HepG2 (cell line): ENCODE measurements around the gene TOMM40L. TPM values are rescaled to one million over a fixed set of nuclear protein-coding genes. Genes with fewer than 3 reads are reported as not detected.

Source experiments
- BRCA1 ChIP-seq: sonication (generic); formaldehyde crosslinking; IDR thresholded peaks from 2 replicates; pipeline ENCODE4 v1.4.0; 2020; ENCODE audit warnings: missing genetic modification reagents
- CC2D1A ChIP-seq: sonication (generic); formaldehyde crosslinking; IDR thresholded peaks from 2 replicates; pipeline ENCODE4 v1.8.1; 2023; ENCODE audit warnings: mild to moderate bottlenecking, missing genetic modification reagents
- EZH2 ChIP-seq: conservative IDR thresholded peaks from 2 replicates; pipeline ENCODE4 v1.6.1; 2012; ENCODE audit warnings: mild to moderate bottlenecking, low read depth, low read length, moderate library complexity
- FOXA3 ChIP-seq: IDR thresholded peaks from 2 replicates; pipeline ENCODE4 v1.6.1; 2016; ENCODE audit warnings: missing genetic modification reagents, missing compliant biosample characterization
- FOXJ3 ChIP-seq: sonication (generic); formaldehyde crosslinking; IDR thresholded peaks from 2 replicates; pipeline ENCODE4 v1.4.0; 2020; ENCODE audit warnings: missing genetic modification reagents, mild to moderate bottlenecking, borderline replicate concordance
- HMGA1 ChIP-seq: sonication (generic); formaldehyde crosslinking; conservative IDR thresholded peaks from 2 replicates; pipeline ENCODE4 v1.4.0; 2020; ENCODE audit warnings: missing genetic modification reagents
- KDM3A ChIP-seq: IDR thresholded peaks from 2 replicates; pipeline ENCODE4 v1.6.1; 2018; ENCODE audit warnings: low read depth, missing compliant biosample characterization
- KMT2B ChIP-seq: IDR thresholded peaks from 2 replicates; pipeline ENCODE4 v1.6.1; 2016; ENCODE audit warnings: missing genetic modification reagents, missing compliant biosample characterization
- MED8 ChIP-seq: sonication (generic); formaldehyde crosslinking; IDR thresholded peaks from 2 replicates; pipeline ENCODE4 v1.8.1; 2023; ENCODE audit warnings: mild to moderate bottlenecking, missing genetic modification reagents; ENCODE audit not compliant: insufficient replicate concordance
- NFE2 ChIP-seq: sonication (generic); formaldehyde crosslinking; IDR thresholded peaks from 2 replicates; pipeline ENCODE4 v1.4.0; 2020; ENCODE audit warnings: missing genetic modification reagents
- NFYC ChIP-seq: IDR thresholded peaks from 2 replicates; pipeline ENCODE4 v1.6.1; 2016; ENCODE audit warnings: missing genetic modification reagents, missing compliant biosample characterization
- NR1H2 ChIP-seq: sonication (generic); formaldehyde crosslinking; IDR thresholded peaks from 2 replicates; pipeline ENCODE4 v1.8.1; 2022; ENCODE audit warnings: low read depth, missing genetic modification reagents, borderline replicate concordance
- PAF1 ChIP-seq: IDR thresholded peaks from 2 replicates; pipeline ENCODE4 v1.6.1; 2016; ENCODE audit warnings: missing genetic modification reagents, missing compliant biosample characterization
- SMYD3 ChIP-seq: sonication (generic); formaldehyde crosslinking; IDR thresholded peaks from 2 replicates; pipeline ENCODE4 v1.8.1; 2023; ENCODE audit warnings: mild to moderate bottlenecking, missing genetic modification reagents
- SRY ChIP-seq: sonication (generic); formaldehyde crosslinking; IDR thresholded peaks from 2 replicates; pipeline ENCODE4 v1.8.0; 2022; ENCODE audit warnings: mild to moderate bottlenecking, missing genetic modification reagents
- SUZ12 ChIP-seq: fragments of 150-350 bp; IDR thresholded peaks from 2 replicates; pipeline ENCODE4 v1.6.1; 2014; ENCODE audit warnings: low read depth, low read length
- TEAD3 ChIP-seq: optimal IDR thresholded peaks from 2 replicates; pipeline ENCODE3; 2016; ENCODE audit warnings: borderline replicate concordance
- ZBTB33 ChIP-seq: sonication (generic); formaldehyde crosslinking; IDR thresholded peaks from 2 replicates; pipeline ENCODE4 v1.4.0; 2020; ENCODE audit warnings: missing genetic modification reagents
- ZNF232 ChIP-seq: sonication (generic); formaldehyde crosslinking; IDR thresholded peaks from 2 replicates; pipeline ENCODE4 v1.4.0; 2020; ENCODE audit warnings: missing genetic modification reagents, borderline replicate concordance
- polyA plus RNA-seq, 8 experiments: library from polyadenylated mRNA; depleted of rRNA in 3 of 8; stranded (reverse) in 7 of 8; unstranded in 1 of 8; fragments of >200 nt; fragmentation: Illumina TruSeq in 4 of 8; extraction: Trizol in 4 of 8; gene quantifications; 2 replicates each; pipeline versions ENCODE4 v1.2.1 to v1.2.3, GENCODE V29; 2011 to 2016; ENCODE audit warnings: low read depth in 4 of 8, missing spikeins in 1 of 8, mixed read lengths in 1 of 8; ENCODE audit not compliant: insufficient read depth in 1 of 8
- total RNA-seq, 5 experiments: library from RNA; depleted of rRNA; stranded (reverse); fragments of >200 nt; fragmentation: Illumina TruSeq; extraction: Trizol; gene quantifications; 2 replicates each; pipeline ENCODE4 v1.2.3, GENCODE V29; 2016; ENCODE audit warnings: low read depth in 1 of 5
- TF ChIP-seq, protein P1 (sequence below): sonication (generic); formaldehyde crosslinking; IDR thresholded peaks from 2 replicates; pipeline ENCODE4 v1.5.0; 2020; ENCODE audit warnings: missing genetic modification reagents
- TF ChIP-seq, protein P2 (sequence below): sonication (generic); formaldehyde crosslinking; IDR thresholded peaks from 2 replicates; pipeline ENCODE4 v1.4.0; 2020; ENCODE audit warnings: mild to moderate bottlenecking, missing genetic modification reagents
- TF ChIP-seq, protein P3 (sequence below): sonication (generic); formaldehyde crosslinking; IDR thresholded peaks from 2 replicates; pipeline ENCODE4 v1.4.0; 2020; ENCODE audit warnings: missing genetic modification reagents; ENCODE audit errors: not compliant biosample characterization

The TOMM40L gene
- total and polyA plus RNA-seq, 2 of the 13 experiments (the other 11 are each of a cell fraction or from before 2014, with no cell fraction given), result 14.1 to 26.2 TPM

- TF ChIP-seq NR1H2 (CRISPR knock-in tag) (no peak), FOXJ3 (CRISPR knock-in tag) (no peak), MED8 (CRISPR knock-in tag) (peak; percentile 75), FOXA3 (peak; percentile 47; the same call in 1 of the 2 replicates), SRY (no peak), SMYD3 (CRISPR knock-in tag) (0 out of 2 replicates have a peak, but pooled peaks have one; percentile 74), BRCA1 (CRISPR knock-in tag) (no peak), HMGA1 (CRISPR knock-in tag) (no peak), KMT2B (peak; percentile 68; the same call in 1 of the 2 replicates), TEAD3 (CRISPR knock-in tag) (peak; percentile 16), NFE2 (no peak), ZNF232 (peak; percentile 68; the same call in 1 of the 2 replicates), ZBTB33 (no peak; the same call in 1 of the 2 replicates), EZH2 (no peak), PAF1 (CRISPR knock-in tag) (no peak), SUZ12 (no peak), NFYC (CRISPR knock-in tag) (no peak), CC2D1A (CRISPR knock-in tag) (0 out of 2 replicates have a peak, but pooled peaks have one; percentile 52), KDM3A (CRISPR knock-in tag) (peak; percentile 68; the same call in 1 of the 2 replicates)
- TF ChIP-seq, protein P1, sequence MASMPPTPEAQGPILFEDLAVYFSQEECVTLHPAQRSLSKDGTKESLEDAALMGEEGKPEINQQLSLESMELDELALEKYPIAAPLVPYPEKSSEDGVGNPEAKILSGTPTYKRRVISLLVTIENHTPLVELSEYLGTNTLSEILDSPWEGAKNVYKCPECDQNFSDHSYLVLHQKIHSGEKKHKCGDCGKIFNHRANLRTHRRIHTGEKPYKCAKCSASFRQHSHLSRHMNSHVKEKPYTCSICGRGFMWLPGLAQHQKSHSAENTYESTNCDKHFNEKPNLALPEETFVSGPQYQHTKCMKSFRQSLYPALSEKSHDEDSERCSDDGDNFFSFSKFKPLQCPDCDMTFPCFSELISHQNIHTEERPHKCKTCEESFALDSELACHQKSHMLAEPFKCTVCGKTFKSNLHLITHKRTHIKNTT (CRISPR knock-in tag), result no peak
- TF ChIP-seq, protein P2, sequence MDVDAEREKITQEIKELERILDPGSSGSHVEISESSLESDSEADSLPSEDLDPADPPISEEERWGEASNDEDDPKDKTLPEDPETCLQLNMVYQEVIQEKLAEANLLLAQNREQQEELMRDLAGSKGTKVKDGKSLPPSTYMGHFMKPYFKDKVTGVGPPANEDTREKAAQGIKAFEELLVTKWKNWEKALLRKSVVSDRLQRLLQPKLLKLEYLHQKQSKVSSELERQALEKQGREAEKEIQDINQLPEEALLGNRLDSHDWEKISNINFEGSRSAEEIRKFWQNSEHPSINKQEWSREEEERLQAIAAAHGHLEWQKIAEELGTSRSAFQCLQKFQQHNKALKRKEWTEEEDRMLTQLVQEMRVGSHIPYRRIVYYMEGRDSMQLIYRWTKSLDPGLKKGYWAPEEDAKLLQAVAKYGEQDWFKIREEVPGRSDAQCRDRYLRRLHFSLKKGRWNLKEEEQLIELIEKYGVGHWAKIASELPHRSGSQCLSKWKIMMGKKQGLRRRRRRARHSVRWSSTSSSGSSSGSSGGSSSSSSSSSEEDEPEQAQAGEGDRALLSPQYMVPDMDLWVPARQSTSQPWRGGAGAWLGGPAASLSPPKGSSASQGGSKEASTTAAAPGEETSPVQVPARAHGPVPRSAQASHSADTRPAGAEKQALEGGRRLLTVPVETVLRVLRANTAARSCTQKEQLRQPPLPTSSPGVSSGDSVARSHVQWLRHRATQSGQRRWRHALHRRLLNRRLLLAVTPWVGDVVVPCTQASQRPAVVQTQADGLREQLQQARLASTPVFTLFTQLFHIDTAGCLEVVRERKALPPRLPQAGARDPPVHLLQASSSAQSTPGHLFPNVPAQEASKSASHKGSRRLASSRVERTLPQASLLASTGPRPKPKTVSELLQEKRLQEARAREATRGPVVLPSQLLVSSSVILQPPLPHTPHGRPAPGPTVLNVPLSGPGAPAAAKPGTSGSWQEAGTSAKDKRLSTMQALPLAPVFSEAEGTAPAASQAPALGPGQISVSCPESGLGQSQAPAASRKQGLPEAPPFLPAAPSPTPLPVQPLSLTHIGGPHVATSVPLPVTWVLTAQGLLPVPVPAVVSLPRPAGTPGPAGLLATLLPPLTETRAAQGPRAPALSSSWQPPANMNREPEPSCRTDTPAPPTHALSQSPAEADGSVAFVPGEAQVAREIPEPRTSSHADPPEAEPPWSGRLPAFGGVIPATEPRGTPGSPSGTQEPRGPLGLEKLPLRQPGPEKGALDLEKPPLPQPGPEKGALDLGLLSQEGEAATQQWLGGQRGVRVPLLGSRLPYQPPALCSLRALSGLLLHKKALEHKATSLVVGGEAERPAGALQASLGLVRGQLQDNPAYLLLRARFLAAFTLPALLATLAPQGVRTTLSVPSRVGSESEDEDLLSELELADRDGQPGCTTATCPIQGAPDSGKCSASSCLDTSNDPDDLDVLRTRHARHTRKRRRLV, result peak; percentile 85; the same call in 1 of the 2 replicates
- TF ChIP-seq, protein P3, sequence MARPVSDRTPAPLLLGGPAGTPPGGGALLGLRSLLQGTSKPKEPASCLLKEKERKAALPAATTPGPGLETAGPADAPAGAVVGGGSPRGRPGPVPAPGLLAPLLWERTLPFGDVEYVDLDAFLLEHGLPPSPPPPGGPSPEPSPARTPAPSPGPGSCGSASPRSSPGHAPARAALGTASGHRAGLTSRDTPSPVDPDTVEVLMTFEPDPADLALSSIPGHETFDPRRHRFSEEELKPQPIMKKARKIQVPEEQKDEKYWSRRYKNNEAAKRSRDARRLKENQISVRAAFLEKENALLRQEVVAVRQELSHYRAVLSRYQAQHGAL (CRISPR knock-in tag), result no peak
Measured at GRCh38 chr1:161177112-161177935, 48.5 kb upstream of the TOMM40L start, which contains the start of gene B4GALT3 (continued).
